ENCODE data around the gene ARHGAP26. TPM values are rescaled to one million over a fixed set of nuclear protein-coding genes. Genes with fewer than 3 reads are reported as not detected.

The ARHGAP26 gene
- polyA plus RNA-seq, 1 donor from 2014 or later = 0.83 TPM

GRCh38 chr5:142834504-142834903 is 64.3 kb downstream of the ARHGAP26 start:
- no peak overlapping the region for H3K4me2 ChIP-seq (ENCODE audit: low read length)
- TF ChIP-seq REST (IDR thresholded peaks at IDR 0.05; ENCODE audit: borderline replicate concordance) = no peak
- no peak for TF ChIP-seq POLR2AphosphoS5 (IDR thresholded peaks at IDR 0.05)
- no peak for TF ChIP-seq SMC3 (conservative IDR thresholded peaks at IDR 0.05; ENCODE audit: poor library complexity)
- TF ChIP-seq TAF1 (IDR thresholded peaks at IDR 0.05; ENCODE audit: low read depth) = no peak
- TF ChIP-seq EZH2 (IDR thresholded peaks at IDR 0.05; ENCODE audit: borderline replicate concordance, insufficient read depth, low read length, poor library complexity, severe bottlenecking) = no peak
- no peak for TF ChIP-seq RAD21 (conservative IDR thresholded peaks at IDR 0.05)
- TF ChIP-seq MXI1 (conservative IDR thresholded peaks at IDR 0.05; ENCODE audit: poor library complexity, severe bottlenecking) = no peak
- TF ChIP-seq CTCF (IDR thresholded peaks at IDR 0.05; ENCODE audit: poor library complexity, severe bottlenecking) = no peak
- TF ChIP-seq EP300 (conservative IDR thresholded peaks at IDR 0.05; ENCODE audit: poor library complexity, severe bottlenecking) = no peak
- no peaks in the 10 kb centered on the region for H3K36me3 ChIP-seq (ENCODE audit: insufficient read depth, low read length)
- no peak overlapping the region for H3K9ac ChIP-seq (ENCODE audit: low read length)
- no peaks in the 10 kb centered on the region for H3K79me2 ChIP-seq (replicated peaks; ENCODE audit: insufficient read depth, low read length)
- no peaks in the 10 kb centered on the region for H3K9me3 ChIP-seq (ENCODE audit: low read length)
- no peaks in the 10 kb centered on the region for H3F3A ChIP-seq (ENCODE audit: insufficient read depth, low read length, poor library complexity, severe bottlenecking)
- H3K27ac ChIP-seq (ENCODE audit: low read length) = no peak overlapping the region
- H2AFZ ChIP-seq (ENCODE audit: low read depth, low read length) = no peak overlapping the region
- no peaks in the 10 kb centered on the region for H3K9me2 ChIP-seq (ENCODE audit: insufficient read depth, low read length)
- H4K20me1 ChIP-seq (ENCODE audit: insufficient read depth) = no peaks in the 10 kb centered on the region
- H3K4me3 ChIP-seq (ENCODE audit: low read length) = no peak overlapping the region
- no peaks in the 10 kb centered on the region for H3K27me3 ChIP-seq (ENCODE audit: insufficient read depth, low read depth, low read length)

GRCh38 chr5:142835540-142835939 is 65.4 kb downstream of the ARHGAP26 start:
- Histone ChIP-seq H3K27me3 (ENCODE audit: insufficient read depth, low read depth, low read length) (no peaks in the 10 kb centered on the region), H3K4me3 (ENCODE audit: low read length) (no peak overlapping the region), H3K36me3 (ENCODE audit: insufficient read depth, low read length) (no peaks in the 10 kb centered on the region), H3K9ac (ENCODE audit: low read length) (no peak overlapping the region), H3K79me2 (replicated peaks; ENCODE audit: insufficient read depth, low read length) (no peaks in the 10 kb centered on the region), H3F3A (ENCODE audit: insufficient read depth, low read length, poor library complexity, severe bottlenecking) (no peaks in the 10 kb centered on the region), H3K4me2 (ENCODE audit: low read length) (no peak overlapping the region), H3K9me3 (ENCODE audit: low read length) (no peaks in the 10 kb centered on the region), H3K27ac (ENCODE audit: low read length) (no peak overlapping the region), H4K20me1 (ENCODE audit: insufficient read depth) (no peaks in the 10 kb centered on the region), H2AFZ (ENCODE audit: low read depth, low read length) (no peak overlapping the region), H3K9me2 (ENCODE audit: insufficient read depth, low read length) (no peaks in the 10 kb centered on the region)
- TF ChIP-seq EZH2 (IDR thresholded peaks at IDR 0.05; ENCODE audit: borderline replicate concordance, insufficient read depth, low read length, poor library complexity, severe bottlenecking) = no peak
- TF ChIP-seq MXI1 (conservative IDR thresholded peaks at IDR 0.05; ENCODE audit: poor library complexity, severe bottlenecking) = no peak
- no peak for TF ChIP-seq RAD21 (conservative IDR thresholded peaks at IDR 0.05)
- TF ChIP-seq EP300 (conservative IDR thresholded peaks at IDR 0.05; ENCODE audit: poor library complexity, severe bottlenecking) = no peak
